Measurements from ENCODE around the gene LRBA.
A peak's percentile ranks its signal among the peaks of the same experiment; 100 is the strongest.

LRBA gene

GRCh38 chr4:150358691-150359090 lies 656.4 kb downstream of the LRBA start:
- DNase-seq (ENCODE audit: low spot score) = no peak

DNA sequence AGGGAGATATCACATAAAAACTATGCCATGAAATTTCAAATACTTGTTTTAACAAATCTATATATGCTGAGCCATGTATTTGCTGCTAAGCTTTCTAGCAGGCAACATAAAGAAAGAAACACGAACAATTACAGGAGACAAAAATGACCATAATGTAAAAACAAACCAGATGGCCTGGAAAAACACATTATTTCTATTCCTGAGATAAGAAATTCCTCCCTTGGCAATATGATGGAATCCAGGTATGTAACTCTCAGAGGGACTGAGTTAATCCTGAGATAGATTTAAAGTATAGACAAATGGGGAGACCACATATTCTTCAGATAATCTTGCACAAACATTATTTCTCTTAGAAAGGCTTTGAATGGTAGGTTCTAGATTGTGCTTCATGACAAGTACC lies 657.3 kb downstream of the LRBA start:
- DNase-seq (ENCODE audit: low spot score) = no peak

DNA sequence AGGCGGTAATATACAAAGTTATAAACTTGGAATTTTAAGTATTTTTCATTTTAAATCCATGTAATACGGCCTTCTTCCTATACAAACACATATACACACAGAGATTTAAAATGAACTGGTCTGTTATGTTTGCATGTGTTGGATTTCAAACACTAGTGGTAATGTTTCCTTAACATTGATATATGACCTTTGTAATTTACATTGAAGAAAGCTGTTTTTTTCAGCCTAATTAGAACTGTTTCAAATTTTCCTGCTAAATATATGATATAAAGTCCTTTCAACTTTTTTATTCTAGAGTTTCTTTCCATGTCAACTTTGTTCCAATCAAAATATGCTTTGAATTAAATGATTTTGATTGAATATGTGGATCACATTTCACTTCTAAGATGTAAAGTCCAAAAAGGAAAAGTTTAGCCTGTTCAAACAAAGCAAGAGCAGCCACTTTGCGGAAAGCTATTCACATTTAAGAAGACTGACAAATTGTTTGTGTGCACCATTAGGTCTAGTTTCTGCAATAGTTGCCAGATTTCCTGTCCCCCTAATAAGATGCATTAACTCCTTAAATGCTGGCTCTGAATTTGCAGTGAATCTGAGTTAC lies 659.1 kb downstream of the LRBA start:
- no peak for DNase-seq (ENCODE audit: low spot score)

GRCh38 chr4:150355418-150355817 lies 659.7 kb downstream of the LRBA start:
- DNase-seq (ENCODE audit: low spot score) = no peak

DNA sequence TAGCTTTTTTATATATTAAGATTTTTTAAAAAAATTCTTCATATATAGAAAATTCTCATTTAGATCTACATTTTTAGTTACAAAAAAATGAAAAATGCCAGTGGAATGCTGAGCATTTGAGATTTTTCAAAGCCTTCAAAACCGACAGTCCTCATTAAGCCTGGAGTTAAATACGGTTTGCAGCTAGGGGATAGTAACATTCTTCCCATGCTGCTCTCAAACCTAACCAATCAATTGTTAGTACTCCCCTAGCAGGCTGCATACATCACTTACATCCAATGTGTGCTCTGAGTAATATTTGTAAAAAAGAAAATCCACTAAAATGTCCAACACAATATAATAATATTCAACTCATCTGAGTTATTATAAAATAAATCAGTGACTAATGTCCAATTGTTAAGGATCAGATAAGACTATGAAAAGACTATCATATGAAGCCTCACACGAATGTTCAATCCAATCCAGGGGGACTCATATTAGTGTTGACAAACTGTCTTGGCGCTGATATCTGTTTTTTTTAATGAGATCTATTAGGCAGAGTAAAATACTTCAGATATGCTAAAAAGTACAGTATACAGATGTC lies 660.8 kb downstream of the LRBA start:
- DNase-seq (ENCODE audit: low spot score) = no peak

DNA sequence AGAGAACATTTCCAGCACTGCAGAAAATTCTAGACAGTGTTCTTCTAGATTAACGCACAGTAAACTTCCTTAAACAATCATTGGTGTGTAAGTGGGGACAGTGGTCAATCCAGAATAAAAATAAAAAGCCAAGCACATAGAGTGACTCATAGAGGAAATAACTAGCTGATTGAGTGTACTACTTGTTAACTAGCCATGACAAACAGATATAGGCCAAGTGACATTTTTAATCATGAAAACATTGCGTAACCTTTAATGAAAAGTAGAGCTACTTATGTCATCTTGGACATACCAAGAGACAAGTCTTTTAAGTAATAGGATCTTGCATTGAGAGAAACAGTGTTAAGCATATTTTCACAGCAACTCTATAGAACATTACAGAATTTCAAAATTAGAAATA lies 667.0 kb downstream of the LRBA start:
- DNase-seq (ENCODE audit: low spot score) = peak; percentile 10

DNA sequence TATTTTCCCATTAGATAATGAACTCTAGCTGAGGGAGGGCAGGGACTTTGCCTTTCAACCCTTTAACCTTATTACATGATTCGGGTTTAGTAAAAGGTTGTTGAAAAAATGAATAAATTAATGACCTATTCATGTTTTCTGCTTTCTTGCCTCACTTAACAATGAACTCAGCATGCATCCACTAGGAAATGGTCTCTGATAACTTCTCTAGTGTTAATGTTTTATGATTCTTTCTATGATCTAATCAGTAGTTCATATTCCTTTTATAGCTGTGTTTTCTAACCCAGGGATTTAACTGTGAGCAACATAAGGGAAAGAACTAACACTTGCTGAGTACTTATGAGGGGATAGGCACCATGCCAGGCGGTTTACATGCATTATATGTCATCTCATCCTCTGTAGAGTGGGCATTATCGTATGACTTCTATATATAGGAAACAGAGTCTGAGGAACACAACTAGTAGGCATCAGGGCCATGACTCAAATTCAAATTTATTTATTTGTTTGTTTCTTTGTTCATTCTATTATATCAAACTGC lies 669.8 kb downstream of the LRBA start:
- no peak for DNase-seq (ENCODE audit: low spot score)

DNA sequence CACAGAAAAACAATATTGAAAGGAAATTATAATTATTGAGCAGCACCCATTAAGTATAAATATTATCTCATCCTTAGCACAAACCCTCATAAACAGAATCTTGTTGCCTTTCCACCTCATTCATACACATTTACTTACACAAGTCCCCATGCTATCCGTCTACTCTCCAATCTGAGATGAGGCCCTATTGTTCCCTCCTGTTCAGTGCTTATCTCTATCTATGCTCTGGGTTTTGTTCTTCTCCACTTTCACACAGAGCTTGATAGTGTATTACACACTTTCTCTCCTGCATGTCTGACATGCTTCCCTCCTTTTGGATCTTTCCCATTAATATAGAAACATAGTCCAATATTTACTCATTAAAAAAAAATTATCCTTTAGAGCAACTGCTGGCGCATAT lies 671.3 kb downstream of the LRBA start:
- DNase-seq (ENCODE audit: low spot score) = no peak

DNA sequence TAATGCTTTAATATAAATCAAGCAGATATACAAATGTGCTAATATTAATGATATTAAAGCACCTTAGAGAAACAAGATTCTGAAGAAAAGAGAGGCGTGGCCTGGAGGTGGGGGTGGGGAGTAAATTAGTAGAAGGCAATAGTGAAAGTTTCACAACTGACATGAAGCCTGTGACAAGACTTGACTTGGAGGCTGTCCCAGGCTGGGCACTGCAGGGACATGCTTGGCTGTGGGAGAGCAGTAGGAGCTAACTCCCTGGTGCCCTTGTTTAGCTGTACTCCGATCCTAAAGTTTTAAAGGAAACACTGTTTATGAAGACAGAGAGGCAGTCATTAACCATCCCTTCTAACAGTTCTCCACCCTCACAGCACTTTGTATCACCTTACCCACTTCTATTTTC lies 672.1 kb downstream of the LRBA start:
- no peak for DNase-seq (ENCODE audit: low spot score)

DNA sequence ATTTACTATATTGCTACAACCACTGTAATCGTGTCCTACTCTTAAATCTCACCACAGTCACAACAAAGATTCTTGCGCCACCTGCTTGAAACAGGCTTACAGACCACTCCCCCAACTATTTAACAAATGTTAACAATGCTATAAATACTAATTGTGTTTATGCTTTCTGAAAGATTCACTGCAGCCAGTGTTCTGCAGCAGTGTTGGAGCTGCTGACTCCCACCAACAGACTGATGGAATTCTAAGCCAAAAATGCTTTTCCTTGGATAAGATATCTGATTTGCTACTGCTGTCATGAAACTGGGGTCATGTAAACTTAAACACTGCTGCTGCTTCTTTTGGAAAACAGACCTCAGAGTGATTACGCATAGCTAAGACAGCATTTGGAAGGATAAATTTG lies 677.4 kb downstream of the LRBA start:
- DNase-seq (ENCODE audit: low spot score) = peak; percentile 46

DNA sequence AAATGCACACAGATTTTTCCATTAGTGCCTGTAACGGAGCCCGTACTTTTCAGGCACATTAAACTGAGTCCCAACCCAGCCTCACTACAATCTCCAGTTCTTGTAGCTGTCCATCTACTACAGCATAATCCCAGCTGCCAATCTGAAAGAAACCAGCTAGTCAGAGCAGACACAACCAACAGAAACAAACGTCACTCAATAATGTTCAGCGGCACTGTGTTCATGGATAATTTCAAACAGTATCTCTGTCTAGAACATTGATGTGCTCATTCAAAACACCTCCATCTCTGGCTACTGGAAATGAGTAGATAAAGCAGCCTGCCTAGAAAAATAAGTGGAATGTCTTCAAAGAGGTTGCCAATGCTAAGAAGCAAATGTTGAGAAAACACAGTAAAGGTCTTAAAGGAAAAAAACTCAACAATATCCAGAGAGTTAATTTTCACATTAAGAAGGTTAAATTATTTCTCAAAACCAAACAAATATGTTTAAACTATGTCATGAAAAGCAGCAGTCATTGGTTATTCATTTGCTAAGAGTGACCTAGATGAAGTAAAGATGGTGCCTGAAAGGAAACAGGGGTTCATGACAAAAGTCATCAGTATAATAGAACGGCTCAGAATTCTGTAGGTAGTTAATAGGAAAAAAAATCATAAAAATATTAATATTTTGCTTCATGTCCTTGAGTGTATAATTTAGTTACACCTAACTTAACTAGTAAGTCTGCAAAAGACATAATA lies 678.2 kb downstream of the LRBA start:
- DNase-seq (ENCODE audit: low spot score) = no peak

DNA sequence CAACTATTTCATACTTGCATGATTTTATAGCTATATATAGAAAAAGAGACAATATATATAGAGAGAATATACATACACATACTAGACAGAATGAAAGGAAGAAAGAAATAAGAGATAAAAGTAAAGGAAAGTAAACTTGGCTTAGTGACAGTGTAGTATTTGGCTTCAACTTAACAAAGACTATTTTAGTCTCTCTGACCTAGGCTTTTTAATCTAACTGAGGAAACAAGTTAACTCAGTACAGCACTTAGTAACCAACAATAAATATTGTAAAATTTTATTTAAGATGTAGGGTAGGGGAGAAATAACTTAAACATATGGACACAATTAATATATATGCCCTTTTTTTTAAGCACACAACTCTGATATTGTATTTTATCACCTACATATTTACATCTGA lies 682.1 kb downstream of the LRBA start:
- DNase-seq (ENCODE audit: low spot score) = no peak

- DNase-seq (ENCODE audit: low spot score) = no peak
Observed at GRCh38 chr4:150332086-150332485, 683.0 kb downstream of the LRBA start.

DNA sequence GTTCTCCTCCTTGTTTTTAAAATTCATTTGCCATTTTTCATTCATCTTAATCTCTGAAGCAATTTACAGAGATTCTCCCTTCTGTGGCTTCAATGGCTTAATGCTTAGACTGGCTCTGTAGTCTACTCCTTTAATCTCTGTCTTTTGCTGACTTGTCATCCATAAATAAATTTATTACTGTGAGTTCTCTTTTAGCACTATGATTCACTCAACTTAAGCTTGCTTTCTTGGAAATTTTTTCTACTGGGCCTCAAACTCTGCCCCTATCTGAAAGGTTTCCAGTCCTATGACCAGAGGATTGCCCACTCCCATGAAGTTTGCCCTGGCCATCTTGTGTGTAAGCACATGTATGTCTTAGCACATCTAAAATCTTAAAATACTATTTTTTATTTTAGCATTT lies 685.7 kb downstream of the LRBA start:
- DNase-seq (ENCODE audit: low spot score) = no peak

- DNase-seq (ENCODE audit: low spot score) = no peak
Observed at GRCh38 chr4:150328496-150328895, 686.6 kb downstream of the LRBA start.

GRCh38 chr4:150327262-150327780 lies 687.8 kb downstream of the LRBA start:
- no peak for DNase-seq (ENCODE audit: low spot score)

- DNase-seq (ENCODE audit: low spot score) = no peak
Observed at GRCh38 chr4:150325872-150326271, 689.2 kb downstream of the LRBA start.

DNA sequence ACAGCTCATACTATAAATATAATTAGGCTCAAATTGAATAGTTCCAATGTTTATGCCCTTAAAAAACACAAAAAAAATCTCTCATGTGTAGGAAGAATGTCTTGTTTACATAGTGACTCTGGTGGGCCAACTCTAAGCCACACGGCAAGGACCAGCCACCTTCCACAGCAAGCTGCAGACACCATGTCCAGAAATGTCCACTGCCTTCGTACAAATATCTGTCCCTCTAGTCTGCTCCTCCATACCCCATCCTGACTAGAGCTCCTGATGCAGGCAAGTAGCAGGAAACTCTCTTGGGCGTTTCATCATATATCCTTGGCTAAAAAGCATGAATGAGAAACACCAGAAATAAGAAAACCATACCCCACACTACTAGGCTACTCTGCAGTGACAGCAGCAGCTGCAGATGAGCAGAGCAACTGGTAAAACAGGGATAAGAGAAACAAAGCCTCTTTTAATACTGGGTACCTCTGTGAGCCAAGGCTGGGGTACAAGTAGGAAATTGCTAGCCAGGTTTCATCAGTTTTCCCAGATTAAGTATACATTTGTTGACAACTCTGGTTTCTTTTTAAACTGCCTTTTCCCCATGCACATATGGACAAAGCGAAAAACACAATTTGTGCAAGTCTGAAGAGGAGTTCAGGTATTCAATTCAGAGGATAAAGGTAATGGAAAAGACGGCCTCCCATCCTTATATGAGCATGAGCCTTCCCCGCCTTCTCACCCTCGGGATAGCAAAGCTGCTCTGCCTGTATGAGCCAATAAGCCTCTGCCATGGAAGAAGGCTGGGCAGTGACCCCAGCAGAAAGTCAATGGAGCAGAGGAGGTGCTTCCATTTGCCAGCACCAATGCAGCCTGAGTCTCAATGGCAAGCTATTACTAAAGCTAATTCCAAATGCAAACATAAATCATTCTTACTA lies 691.4 kb downstream of the LRBA start:
- no peak for DNase-seq (ENCODE audit: low spot score)

GRCh38 chr4:150322646-150323045 lies 692.4 kb downstream of the LRBA start:
- DNase-seq (ENCODE audit: low spot score) = no peak

GRCh38 chr4:150321113-150321512 lies 694.0 kb downstream of the LRBA start:
- no peak for DNase-seq (ENCODE audit: low spot score)

GRCh38 chr4:150318971-150319370 lies 696.1 kb downstream of the LRBA start:
- DNase-seq (ENCODE audit: low spot score) = no peak

DNA sequence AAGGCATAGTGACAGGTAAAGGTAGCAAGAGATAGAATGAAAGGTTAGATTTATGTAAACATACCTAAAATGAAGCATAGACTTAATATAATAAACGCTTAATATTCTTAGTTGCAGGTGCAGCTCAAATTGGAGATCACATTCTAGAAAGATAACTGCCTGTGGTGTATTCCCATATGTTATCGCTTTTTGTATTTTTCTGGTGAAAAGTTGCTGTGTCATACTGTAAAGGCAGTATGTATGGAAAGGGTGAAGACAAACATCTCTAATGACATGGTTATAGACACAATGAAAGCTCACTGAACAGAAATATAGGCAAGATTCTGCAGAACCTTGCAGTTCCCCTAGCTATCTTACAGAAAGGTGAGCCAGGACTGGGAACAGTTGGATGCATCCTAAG lies 696.6 kb downstream of the LRBA start:
- no peak for DNase-seq (ENCODE audit: low spot score)

All from AG08395 (cell line).